CD4-positive, alpha-beta T cell treated with Interleukin-15 for 1 hour (primary cell): ENCODE data around the gene KAT6B.

Experiments used
- DNase-seq: peaks from one replicate; pipeline ENCODE4 v3.0.0-alpha.2; 2020

Gene KAT6B

GRCh38 chr10:75019370-75019769, 193.0 kb downstream of the KAT6B start:
- DNase-seq: no peak

GRCh38 chr10:75020168-75020567, 193.8 kb downstream of the KAT6B start:
- no peak for DNase-seq

DNA sequence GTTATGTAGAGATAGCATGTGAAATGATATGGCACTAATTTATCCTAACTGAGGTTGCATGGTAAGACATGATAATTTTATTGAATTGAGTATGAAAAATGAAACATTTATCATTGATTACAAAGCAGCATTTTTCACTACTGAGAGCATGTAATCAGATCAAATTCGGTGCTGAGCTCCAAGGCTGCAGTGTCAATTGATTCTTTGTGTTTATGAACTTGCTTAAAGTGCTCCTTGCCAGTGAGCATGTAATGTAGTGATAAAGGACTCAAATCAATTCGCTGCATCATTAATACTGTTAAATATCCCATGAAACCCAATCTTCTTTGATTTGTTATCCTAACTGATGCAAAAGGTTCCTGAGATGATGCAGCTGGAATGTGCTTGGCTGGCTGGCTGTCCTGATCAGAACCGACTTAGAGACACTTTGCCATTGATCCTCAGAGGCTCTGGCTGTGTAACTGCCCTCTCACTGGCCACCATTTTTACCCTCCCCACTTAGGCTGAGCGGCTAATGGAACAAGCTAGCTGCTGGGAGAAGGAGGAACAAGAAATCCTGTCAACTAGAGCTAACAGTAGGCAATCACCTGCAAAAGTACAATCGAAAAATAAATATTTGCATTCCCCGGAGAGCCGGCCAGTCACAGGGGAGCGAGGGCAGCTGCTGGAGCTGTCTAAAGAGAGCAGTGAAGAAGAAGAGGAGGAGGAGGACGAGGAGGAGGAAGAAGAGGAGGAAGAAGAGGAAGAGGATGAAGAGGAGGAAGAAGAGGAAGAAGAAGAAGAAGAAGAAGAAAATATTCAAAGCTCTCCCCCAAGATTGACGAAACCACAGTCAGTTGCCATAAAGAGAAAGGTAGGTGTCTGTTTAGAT, 195.2 kb downstream of the KAT6B start:
- DNase-seq: no peak

DNA sequence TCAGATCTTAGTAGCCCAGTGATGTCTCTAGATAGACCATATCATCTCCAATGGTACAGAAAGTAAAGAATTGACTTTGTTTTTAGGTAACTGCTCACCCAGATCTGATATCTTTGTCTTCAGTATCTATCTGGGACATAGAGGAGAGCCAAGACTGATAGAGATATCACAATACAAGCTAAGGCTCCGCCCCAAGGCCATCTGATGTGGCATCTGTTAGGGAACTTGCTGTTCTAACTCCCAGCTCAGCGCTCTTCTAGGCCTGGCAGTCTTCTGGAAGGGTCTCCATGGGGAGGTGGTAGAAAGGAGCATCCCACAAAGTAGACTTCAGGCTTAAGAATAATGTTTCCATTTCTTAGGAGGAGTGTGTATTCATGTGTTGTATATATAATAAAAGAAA, 196.7 kb downstream of the KAT6B start:
- no peak for DNase-seq

DNA sequence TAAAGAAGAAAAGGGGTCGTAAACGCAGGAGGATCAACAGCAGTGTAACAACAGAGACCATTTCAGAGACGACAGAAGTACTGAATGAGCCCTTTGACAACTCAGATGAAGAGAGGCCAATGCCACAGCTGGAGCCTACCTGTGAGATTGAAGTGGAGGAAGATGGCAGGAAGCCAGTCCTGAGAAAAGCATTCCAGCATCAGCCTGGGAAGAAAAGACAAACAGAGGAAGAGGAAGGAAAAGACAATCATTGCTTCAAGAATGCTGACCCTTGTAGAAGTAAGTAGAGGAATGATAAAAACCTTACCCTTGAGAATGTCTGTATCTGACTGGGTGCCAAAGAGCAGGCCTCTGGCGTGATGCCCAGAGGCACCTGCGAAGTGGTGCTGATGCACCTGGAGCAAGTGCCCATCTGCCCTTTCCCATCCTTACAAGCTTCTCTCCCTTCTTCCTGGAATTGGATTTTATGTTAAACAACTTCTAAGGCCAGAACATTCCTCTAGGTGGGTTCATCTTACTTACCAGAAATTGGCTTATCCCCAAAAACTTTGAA, 198.6 kb downstream of the KAT6B start:
- DNase-seq: no peak

GRCh38 chr10:75028049-75028448, 201.6 kb downstream of the KAT6B start:
- no peak for DNase-seq

DNA sequence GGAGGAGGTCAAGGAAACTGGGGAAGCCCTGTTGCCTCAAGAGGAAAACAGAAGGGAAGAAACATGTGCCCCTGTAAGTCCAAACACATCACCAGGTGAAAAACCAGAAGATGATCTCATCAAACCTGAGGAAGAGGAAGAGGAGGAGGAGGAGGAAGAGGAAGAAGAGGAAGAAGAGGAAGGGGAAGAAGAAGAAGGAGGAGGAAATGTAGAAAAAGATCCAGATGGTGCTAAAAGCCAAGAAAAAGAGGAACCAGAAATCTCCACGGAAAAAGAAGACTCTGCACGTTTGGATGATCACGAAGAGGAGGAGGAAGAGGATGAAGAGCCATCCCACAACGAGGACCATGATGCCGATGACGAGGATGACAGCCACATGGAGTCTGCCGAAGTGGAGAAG, 202.3 kb downstream of the KAT6B start:
- DNase-seq: no peak

GRCh38 chr10:75029420-75029819, 203.0 kb downstream of the KAT6B start:
- DNase-seq: no peak

GRCh38 chr10:75029857-75030256, 203.5 kb downstream of the KAT6B start:
- DNase-seq: no peak

GRCh38 chr10:75030371-75030770, 204.0 kb downstream of the KAT6B start:
- no peak for DNase-seq

- DNase-seq: no peak
These were observed 205.7 kb downstream of the KAT6B start for GRCh38 chr10:75032119-75032518.

- no peak for DNase-seq
These were observed 206.4 kb downstream of the KAT6B start for GRCh38 chr10:75032813-75033212.

DNA sequence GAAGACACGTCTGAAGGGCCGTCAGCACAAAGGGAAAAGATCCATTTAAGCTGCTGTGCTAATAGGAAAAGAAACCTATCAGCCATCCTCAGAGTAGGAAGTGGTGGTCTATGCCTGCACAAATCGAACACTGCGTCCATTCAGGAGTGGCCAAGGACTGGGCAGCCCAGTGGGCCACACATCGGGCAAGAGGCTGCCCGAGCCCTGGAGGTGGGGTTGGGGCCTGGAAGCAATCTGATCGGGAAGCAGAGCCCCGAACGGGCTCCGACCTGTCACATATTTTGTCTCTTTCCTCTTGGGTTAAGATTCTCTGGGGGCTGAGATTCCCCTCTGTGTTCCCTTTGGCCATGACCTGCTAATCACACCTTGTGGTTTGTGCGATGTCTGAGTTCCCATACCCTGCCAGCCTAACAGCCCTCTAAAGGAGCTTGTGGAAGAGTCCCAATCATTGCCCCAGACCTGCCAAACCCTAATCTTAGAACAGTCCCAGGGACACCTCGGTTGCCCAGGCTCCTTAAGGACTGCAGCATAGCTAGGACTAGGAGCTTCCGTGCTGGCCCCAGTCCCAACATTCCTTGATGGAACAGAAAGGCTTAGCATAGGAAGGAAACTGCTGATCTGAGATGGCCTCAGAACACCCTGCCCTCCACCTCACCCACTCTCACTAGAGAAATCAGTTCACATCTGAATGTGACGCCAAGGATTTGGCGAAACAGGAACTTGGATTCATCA, 207.2 kb downstream of the KAT6B start:
- no peak for DNase-seq

DNA sequence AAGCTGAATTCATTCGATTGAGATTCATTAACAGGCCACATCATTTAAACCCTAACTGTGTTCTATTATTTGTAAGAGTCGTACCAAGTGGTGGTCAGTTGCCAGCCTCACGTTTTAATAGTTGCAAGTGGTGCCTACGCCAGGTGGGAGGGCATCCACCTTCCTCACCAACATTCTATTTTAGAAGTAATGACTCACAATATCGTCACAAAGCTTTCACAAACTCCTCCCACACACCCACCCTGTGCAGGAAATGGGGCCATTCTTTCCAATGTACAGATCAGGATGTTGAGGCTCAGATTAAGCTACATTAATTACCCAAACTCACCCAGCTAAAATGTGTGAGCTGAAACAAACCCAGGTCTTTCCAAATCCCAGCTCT, 207.7 kb downstream of the KAT6B start:
- no peak for DNase-seq

DNA sequence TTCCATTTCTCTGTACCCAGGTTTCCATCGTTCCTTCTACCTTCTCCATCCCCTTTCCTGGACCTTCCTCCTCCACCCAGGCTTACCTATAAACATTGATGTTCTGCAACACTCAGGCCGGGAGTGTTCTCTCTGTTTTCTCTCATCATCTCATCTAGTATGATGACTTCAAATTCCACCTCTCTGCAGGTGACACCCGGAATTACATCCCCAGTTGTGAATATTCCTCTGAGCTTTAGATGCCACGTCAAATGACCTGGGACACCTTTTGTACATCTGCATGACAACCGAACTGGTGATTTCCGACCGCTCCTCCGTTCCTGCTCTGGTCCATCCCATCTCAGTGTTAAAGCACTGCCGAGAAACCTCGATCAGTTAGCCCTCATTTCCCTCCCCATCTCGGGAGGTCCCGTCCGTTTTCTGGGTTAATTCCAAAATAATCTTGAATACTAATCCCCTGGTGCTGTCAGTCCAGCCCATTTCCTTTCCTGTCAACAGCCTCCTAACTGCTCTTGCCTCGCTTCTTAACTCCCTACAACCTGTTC, 208.4 kb downstream of the KAT6B start:
- DNase-seq: no peak

DNA sequence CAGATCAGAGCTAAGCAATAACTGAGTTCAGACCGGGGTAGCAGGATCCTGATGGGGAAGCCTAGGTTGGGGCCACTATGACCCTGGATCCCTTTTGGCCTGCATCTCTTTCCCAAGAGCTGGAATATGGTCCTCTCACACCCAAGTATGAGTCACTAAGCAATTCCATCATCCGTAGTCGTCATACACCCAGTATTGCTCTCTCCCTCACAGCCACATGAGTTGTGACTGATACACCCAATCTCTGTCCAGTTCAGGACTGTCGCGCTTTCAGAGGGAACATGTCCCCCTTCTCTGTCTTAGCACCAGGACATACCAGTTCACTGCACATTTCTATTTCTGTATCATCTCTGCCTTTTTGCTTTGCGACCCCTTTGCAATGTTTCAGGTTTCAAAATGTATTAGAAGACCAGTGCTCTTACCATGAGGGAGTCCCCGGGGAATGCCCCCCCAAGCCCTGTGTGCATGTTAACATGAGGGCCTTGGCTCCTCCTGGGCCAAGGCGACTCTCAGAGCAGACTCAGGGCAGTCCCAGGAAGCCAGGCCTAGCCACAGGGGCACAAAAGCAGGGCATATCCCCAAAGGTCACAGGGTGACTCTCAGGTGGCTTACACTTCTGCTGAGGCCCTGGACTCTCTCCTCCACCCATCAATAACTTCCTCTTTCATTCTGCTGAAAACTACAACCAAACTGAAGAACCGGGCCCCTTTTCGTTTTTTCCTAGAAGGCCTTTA, 209.7 kb downstream of the KAT6B start:
- no peak for DNase-seq

DNA sequence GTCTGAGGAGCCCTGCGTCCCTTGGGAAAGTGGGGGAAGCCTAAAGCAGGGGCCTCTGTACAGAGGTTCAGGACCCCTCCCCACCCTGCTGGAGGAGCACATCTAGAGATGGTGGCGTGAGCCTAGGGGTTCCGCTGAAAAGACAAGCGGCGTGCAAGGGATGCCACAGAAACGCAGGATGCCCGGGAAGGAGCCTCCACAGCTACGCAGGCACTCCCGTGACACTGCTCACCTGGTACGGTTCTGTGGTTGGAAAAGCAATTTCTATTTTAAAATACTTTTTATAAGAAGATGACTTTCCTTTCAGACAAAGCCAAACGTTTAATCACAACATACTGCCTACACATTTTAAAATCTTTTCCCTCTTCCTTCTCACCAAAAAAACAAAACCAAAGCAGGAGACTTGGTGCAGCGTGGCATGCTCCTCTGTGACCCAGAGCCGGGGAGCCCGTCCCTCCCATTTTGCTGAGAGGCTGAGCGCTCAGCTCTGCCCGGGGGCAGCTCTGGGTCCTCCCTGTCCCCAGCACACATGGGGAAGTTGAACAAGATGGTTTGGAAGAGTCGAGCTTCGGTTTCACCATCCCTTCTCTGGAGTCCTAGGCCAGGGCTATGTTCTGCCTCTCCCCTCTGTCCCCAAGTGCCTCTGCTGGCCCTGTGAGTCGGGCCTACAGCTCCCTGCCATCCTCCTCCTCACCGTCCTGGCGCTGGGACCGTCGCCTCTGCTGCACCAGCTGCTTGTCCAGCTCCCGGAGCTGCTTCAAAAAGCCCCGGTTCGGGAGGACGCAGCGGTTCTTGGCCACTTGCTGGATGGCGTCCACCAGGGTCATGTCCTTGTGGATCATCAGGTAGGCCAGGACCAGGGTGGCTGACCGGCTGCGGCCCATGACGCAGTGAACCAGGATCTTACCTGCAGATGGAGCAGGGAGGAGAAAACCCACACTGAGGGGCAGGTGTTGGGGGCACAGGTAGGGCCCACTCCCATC, 211.1 kb downstream of the KAT6B start:
- no peak for DNase-seq

- DNase-seq: no peak
These were observed 211.9 kb downstream of the KAT6B start for GRCh38 chr10:75038335-75038734.

DNA sequence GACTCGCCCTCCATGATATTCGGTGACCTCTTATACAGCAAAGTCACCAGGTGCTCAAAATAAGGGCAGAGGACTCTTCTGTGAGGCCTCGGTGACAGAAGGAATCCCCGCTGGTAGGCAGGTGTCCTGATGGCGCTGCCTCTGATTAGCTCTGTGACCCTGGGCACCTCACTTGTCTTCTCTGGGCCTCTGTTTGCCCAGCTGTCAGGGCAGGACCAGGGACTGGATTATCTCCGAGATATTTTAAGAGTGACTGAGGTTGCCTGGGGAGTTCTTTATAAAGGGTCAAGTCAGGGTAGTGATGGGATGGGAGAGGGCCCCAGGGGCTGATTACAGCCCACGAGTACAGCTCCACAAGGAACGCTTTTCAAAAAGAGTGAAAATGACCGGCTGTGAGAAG, 214.2 kb downstream of the KAT6B start:
- DNase-seq: no peak

GRCh38 chr10:75042292-75042974, 216.0 kb downstream of the KAT6B start:
- no peak for DNase-seq
